BLaER1 treated with 17β-estradiol and CSF1 and Interleukin-3, amounts not matched to agents 10 nM and 100 nM (cell line): ENCODE results near the gene MMP7.
A peak's percentile ranks its signal among the peaks of the same experiment; 100 is the strongest.

Source experiments
- H3K27ac ChIP-seq, 11 experiments: shearing (Covaris generic); formaldehyde crosslinking; 2 replicates each; pipeline ENCODE4 v1.8.1; 2022
- H3K27me3 ChIP-seq, 11 experiments: shearing (Covaris generic); formaldehyde crosslinking; 2 replicates each; pipeline ENCODE4 v1.8.1; 2022
- H3K36me3 ChIP-seq, 11 experiments: shearing (Covaris generic); formaldehyde crosslinking; 2 replicates each; pipeline ENCODE4 v1.8.1; 2022
- H3K4me1 ChIP-seq, 10 experiments: shearing (Covaris generic); formaldehyde crosslinking; 2 replicates each; pipeline ENCODE4 v1.8.1; 2022
- H3K4me2 ChIP-seq, 11 experiments: shearing (Covaris generic); formaldehyde crosslinking; 2 replicates each; pipeline ENCODE4 v1.8.1; 2022
- H3K4me3 ChIP-seq, 10 experiments: shearing (Covaris generic); formaldehyde crosslinking; 2 replicates each; pipeline ENCODE4 v1.8.1; 2022
- H3K9ac ChIP-seq, 11 experiments: shearing (Covaris generic); formaldehyde crosslinking; 2 replicates each; pipeline ENCODE4 v1.8.1; 2022
- H3K9me3 ChIP-seq, 11 experiments: shearing (Covaris generic); formaldehyde crosslinking; replicated peaks in 1 of 11; 2 replicates each; pipeline ENCODE4 v1.8.1; 2022
- H4K20me1 ChIP-seq, 11 experiments: shearing (Covaris generic); formaldehyde crosslinking; 2 replicates each; pipeline ENCODE4 v1.8.1; 2022
- Cebpa-rat ChIP-seq, 11 experiments: shearing (Covaris generic); IDR thresholded peaks; 2 replicates each; pipeline ENCODE4 v1.8.1; 2022

Gene MMP7

DNA sequence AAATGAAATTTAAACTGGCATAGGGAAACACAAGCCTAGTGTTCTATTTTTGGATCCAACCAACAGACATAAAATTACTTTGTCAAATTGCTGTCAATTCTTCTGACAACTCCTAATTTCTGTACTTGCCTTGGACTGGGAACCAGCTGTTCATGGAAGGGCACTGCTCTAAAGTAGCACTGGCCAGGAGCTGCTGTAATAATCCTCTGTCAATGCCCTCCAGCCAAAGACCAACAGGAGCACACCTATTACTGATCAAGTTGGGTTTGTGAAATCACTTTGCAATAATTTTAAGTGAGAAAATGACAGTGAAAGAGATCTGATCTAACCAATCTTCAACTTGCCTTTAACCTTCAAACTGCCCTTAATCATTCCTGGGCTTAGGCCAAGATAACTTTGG, 59.1 kb downstream of the MMP7 start:
- no peak overlapping the region for H3K27ac ChIP-seq
- no peak for TF ChIP-seq Cebpa-rat (IDR thresholded peaks at IDR 0.05)
- H3K4me3 ChIP-seq, result no peak overlapping the region
- no peak overlapping the region for H3K9ac ChIP-seq
- H3K4me1 ChIP-seq, result peaks cover 16 to 44% (median 31%) of the 10 kb centered on the region in 10 experiments
- no peaks in the 10 kb centered on the region for H4K20me1 ChIP-seq
- H3K9me3 ChIP-seq, result 0 out of 22 replicates have a peak, but pooled peaks cover 0 to 6% (median 0%) of the 10 kb centered on the region in 11 experiments
- peak overlapping the region in 4 of 11 experiments; percentile 3 to 35 (median 15); a peak in 3 of 22 replicates for H3K4me2 ChIP-seq
- H3K36me3 ChIP-seq, result no peaks in the 10 kb centered on the region
- no peaks in the 10 kb centered on the region for H3K27me3 ChIP-seq
